HL-60 (cell line): ENCODE results near the gene ANKZF1.

Source experiments
- SPI1 ChIP-seq: IDR thresholded peaks from 2 replicates; pipeline ENCODE4 v1.6.1; 2012; ENCODE audit warnings: low read depth, mild to moderate bottlenecking, borderline replicate concordance
- TF ChIP-seq, protein P1 (sequence below): IDR thresholded peaks from one replicate; pipeline ENCODE4 v1.5.1; 2011; ENCODE audit warnings: low read length, control low read depth, inconsistent platforms; ENCODE audit not compliant: insufficient read depth

DNA sequence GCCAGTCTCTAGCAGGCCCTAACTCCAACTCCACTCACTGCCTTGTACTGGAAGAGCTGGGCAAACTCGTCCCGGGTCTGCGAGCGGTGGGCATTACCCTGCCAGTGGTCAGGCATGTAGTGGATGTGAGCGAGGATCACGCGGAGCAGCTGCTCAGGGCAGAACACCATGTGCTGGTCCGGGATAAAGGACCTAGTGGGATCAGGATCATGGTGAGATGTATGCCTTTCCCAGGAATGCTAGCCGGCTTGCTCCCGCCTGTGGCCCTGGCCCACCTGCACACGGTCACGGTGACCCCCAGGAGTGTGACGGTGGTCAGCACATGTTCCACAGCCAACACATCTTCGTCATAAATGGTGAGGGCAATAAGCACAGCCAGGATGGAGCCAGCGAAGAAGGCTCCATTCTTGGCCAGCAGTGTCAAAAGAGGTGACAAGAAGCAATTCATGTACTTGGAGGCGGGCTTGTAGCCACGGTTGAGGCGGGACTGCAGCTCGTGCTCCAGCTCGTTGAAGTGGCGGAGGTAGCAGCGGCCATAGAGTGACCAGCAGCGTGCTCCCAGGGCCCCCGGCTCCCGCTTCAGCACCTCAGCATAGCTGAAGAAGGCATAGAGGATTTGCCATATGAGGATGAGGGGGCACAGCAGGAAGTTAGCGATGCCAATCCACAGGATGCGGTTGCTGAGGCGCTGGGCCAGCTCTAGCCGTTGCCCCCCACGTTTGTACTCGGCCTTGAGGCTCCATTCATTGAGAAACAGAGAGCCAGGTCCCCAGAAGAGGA lies 5.6 kb upstream of the ANKZF1 start:
- TF ChIP-seq, protein P1, sequence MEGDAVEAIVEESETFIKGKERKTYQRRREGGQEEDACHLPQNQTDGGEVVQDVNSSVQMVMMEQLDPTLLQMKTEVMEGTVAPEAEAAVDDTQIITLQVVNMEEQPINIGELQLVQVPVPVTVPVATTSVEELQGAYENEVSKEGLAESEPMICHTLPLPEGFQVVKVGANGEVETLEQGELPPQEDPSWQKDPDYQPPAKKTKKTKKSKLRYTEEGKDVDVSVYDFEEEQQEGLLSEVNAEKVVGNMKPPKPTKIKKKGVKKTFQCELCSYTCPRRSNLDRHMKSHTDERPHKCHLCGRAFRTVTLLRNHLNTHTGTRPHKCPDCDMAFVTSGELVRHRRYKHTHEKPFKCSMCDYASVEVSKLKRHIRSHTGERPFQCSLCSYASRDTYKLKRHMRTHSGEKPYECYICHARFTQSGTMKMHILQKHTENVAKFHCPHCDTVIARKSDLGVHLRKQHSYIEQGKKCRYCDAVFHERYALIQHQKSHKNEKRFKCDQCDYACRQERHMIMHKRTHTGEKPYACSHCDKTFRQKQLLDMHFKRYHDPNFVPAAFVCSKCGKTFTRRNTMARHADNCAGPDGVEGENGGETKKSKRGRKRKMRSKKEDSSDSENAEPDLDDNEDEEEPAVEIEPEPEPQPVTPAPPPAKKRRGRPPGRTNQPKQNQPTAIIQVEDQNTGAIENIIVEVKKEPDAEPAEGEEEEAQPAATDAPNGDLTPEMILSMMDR: no peak
- no peak for TF ChIP-seq SPI1
